ENCODE data around the gene CCR5AS.

CCR5AS gene

DNA sequence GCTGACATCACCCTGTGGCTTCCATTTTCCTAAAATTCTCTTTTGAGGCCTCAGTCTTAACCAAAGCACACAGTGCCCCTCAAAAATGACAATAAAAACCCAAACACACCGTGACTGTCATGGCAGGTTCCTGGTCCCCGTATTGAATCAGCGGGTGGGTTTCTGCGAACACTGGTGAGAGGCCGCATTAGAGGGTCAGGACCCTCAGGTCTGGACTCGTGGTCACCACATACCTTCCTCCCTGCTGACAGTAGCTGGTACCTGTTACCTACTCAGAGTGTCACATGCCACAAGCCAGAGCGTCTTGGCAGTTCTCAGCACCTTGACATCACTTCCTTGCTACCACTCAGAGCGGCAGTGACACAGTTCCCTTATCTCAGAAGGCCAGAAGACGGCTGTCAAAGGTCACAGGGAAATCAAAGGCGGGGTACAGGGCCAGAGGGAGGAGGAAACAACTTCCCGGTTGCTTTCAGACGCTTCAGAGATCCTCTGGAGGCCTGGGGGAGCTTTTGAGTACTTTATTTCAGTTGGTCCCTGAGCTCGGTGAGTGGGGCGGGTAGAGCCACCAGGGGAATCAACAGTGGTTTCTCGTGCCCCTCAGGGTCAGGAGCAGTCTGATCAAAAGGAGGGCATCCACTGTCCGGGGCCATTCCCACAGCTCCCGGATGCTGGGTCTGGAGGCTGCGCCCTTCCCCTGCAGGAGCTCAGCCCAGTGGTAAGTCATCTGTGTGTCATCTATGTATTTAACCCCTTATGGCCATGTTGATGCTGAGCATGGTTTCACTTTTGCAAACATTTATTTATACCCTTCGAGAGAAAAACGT, at the start of gene CCR5AS, which contains the start of gene CCRL2:
Gene CCR5AS, minus strand, starts transcription at position 279 of the 824 bp plus-strand sequence.
Gene CCRL2, plus strand, starts transcription at position 472 of the 824 bp plus-strand sequence. CDS start 821 bp downstream, outside the sequence.
- ATAC-seq (ENCODE audit: low FRiP score) (peak; percentile 65), DNase-seq (ENCODE audit: low spot score) (no peak)
- TF ChIP-seq, protein P1, sequence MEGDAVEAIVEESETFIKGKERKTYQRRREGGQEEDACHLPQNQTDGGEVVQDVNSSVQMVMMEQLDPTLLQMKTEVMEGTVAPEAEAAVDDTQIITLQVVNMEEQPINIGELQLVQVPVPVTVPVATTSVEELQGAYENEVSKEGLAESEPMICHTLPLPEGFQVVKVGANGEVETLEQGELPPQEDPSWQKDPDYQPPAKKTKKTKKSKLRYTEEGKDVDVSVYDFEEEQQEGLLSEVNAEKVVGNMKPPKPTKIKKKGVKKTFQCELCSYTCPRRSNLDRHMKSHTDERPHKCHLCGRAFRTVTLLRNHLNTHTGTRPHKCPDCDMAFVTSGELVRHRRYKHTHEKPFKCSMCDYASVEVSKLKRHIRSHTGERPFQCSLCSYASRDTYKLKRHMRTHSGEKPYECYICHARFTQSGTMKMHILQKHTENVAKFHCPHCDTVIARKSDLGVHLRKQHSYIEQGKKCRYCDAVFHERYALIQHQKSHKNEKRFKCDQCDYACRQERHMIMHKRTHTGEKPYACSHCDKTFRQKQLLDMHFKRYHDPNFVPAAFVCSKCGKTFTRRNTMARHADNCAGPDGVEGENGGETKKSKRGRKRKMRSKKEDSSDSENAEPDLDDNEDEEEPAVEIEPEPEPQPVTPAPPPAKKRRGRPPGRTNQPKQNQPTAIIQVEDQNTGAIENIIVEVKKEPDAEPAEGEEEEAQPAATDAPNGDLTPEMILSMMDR (IDR thresholded peaks at IDR 0.05), result no peak

DNA sequence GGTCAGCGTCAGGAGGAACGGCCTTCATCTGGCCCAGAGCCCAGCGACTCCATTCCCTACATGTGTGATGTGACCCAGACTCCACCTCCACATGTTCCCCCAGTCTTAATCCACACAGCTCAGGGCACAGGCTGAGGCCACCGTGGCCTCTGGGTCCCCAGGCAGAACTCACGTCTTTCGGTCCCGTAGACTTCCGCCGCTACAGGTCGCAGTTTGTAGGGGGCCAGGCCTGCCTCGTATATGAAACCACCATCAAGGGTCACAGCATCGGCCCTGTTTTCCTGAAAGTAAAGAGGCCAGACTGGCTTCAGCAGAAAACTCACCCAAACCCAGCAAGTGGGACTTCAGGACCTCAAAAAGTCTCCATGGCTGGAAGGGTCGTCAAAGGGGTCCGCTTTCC, 49.3 kb upstream of the CCR5AS start:
- TF ChIP-seq, protein P1 (IDR thresholded peaks at IDR 0.05), result no peak
- no peak for DNase-seq (ENCODE audit: low spot score)
- no peak for ATAC-seq (ENCODE audit: low FRiP score)

DNA sequence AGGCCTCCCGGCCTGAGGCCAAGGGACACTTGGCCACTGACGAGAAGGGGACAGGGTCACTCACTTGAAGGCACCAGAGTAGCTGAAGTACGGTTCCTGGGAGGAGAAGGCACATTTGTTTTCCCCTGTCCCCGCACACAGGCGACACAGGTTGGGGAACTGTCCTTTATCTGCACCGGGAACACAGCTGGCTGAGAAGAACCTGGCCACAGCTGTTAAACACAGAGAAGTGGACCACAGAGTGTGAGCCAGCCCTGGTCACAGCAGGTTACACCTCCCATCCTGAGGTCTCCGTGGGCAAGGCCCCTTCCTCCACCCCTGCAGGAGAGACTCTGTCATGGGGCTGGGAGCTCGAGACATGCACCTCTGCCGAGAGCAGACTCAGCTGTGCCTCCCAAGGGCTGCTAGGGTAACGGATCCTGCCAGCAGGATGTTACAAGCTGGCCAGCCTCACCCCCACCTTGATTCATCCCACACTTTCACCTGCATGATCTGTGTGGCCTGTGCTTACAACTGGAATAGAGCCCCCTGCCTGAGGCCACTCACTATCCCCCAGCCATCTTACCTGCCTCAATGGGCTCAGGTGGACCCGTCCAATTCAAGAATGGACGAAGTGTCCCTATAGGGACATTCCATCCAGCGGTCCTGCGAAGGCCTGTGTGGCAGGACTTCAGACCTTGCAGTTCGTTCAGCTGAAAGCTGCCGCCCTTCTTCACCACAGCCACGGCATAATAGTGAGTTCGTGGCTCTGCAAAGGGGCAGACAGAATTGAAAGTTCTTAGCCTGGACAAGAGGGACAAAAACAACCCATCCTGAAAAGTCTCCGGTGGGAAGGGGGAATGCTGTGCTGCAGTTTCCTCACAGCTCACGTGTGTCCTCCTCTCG, 48.6 kb upstream of the CCR5AS start:
- no peak for DNase-seq (ENCODE audit: low spot score)
- TF ChIP-seq, protein P1 (IDR thresholded peaks at IDR 0.05), result no peak
- no peak for ATAC-seq (ENCODE audit: low FRiP score)

DNA sequence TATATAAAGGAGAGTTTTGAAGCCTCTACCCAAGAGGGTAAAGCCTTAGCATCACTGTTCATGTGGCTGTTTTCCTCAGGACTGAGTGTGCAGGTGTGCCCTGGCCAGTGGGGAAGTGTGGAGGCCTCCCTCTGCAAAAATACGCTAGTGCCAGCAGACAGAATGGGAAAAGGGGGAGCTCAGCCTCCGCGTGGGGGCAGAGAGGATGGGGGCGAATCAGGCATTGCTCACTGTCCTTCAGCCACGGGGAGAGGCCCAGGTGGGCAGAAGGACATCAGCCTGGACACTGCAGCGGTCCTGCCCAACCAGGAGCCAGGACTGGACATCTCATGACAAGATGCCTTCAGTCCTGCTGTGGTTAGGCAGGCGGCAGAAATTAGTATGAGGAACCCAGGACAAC, 47.7 kb upstream of the CCR5AS start:
- TF ChIP-seq, protein P1 (IDR thresholded peaks at IDR 0.05), result no peak
- no peak for ATAC-seq (ENCODE audit: low FRiP score)
- no peak for DNase-seq (ENCODE audit: low spot score)

DNA sequence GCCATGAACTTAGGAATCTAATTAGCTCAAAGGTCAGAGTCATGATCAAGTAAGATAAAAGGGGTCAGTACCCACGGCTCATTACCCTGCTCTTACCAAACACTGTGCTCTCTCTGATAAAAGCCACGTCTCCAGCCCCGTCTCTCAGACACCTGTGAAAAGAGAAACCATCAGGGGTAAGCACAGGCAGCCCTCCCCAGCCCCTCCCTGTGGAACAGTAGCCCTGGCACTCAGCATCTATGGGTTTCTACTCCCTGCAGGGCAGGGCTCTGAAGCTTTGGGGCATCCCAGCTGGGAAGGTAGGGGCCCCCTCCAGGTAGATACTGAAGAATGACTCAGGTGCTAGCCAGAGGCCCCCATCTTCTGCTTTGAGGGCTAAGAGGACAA, 47.3 kb upstream of the CCR5AS start:
- DNase-seq (ENCODE audit: low spot score) (no peak), ATAC-seq (ENCODE audit: low FRiP score) (no peak)
- TF ChIP-seq, protein P1 (IDR thresholded peaks at IDR 0.05), result no peak

DNA sequence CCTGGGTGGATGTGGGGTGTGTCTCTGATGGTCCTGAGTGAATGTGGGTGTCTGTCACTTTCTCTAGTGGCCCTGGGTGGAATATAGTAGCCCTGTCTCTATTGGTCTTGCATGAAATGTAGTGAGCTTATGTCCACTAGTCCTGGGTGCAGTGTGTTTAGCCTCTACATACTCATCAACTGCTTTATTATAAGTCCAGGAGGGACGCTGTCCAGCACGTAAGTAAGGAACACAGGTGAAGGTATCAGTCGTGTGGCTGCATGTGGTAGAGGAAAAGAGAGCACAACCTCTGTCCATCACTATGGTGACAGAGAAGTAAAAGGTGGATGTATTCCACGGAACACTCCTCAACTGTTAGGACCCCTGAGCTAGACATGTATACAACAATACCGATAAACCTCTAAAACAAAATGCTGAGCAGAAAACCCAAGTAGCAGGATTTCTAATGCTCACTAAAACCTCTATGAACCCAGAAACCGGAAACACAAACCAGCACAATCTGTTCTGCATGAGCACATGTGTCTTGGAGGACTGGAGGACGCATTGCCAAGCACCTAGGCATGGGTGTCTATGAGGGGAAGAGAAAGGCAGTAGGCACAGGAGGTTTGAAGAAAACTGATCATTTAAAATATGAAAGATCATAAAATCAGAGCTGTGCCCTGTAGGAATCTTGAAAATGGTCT, 46.8 kb upstream of the CCR5AS start:
- ATAC-seq (ENCODE audit: low FRiP score) (no peak), DNase-seq (ENCODE audit: low spot score) (no peak)
- TF ChIP-seq, protein P1 (IDR thresholded peaks at IDR 0.05), result no peak
